ENCODE data around the gene ETV7. TPM values are rescaled to one million over a fixed set of nuclear protein-coding genes. Genes with fewer than 3 reads are reported as not detected.
A peak's percentile ranks its signal among the peaks of the same experiment; 100 is the strongest.
"Not testable (repeated sequence)": the region's sequence is repeated elsewhere in the genome, so short reads cannot be mapped to it uniquely, and the experiment has no call there.

ETV7 gene
- total and polyA plus RNA-seq, 9 donors, result 0.04 to 0.48 (median 0.15) TPM; not detected in 2

GRCh38 chr6:36418558-36418957 is 31.1 kb upstream of the ETV7 start:
- no CpG with 5 or more reads among the region's 3 CpGs for WGBS (ENCODE audit: insufficient coverage)
- Histone ChIP-seq H3K4me1 (ENCODE audit: control insufficient read depth, insufficient read depth, low read length) (peaks cover 7% of the 10 kb centered on the region), H3K4me3 (ENCODE audit: low read length) (no peak overlapping the region), H3K27ac (ENCODE audit: low read length) (no peak overlapping the region), H3K27me3 (ENCODE audit: control insufficient read depth, insufficient read depth, low read length) (no peaks in the 10 kb centered on the region), H3K9me3 (replicated peaks; ENCODE audit: control insufficient read depth, low read depth, low read length) (no peaks in the 10 kb centered on the region), H3K36me3 (ENCODE audit: control insufficient read depth, insufficient read depth, low read length) (no peaks in the 10 kb centered on the region)
- DNase-seq, result no peak

GRCh38 chr6:36414481-36414880 is 27.0 kb upstream of the ETV7 start:
- H3K9me3 ChIP-seq (replicated peaks; ENCODE audit: control insufficient read depth, low read depth, low read length), result no peaks in the 10 kb centered on the region
- DNase-seq, result no peak
- no CpG with 5 or more reads among the region's 1 CpG for WGBS (ENCODE audit: insufficient coverage)
- no peak overlapping the region for H3K4me3 ChIP-seq (ENCODE audit: low read length)
- H3K36me3 ChIP-seq (ENCODE audit: control insufficient read depth, insufficient read depth, low read length), result no peaks in the 10 kb centered on the region
- H3K27ac ChIP-seq (ENCODE audit: low read length), result no peak overlapping the region
- H3K4me1 ChIP-seq (ENCODE audit: control insufficient read depth, insufficient read depth, low read length), result no peaks in the 10 kb centered on the region
- no peaks in the 10 kb centered on the region for H3K27me3 ChIP-seq (ENCODE audit: control insufficient read depth, insufficient read depth, low read length)

GRCh38 chr6:36413489-36414480 is 26.3 kb upstream of the ETV7 start:
- H3K36me3 ChIP-seq (ENCODE audit: control insufficient read depth, insufficient read depth, low read length), result no peaks in the 10 kb centered on the region
- WGBS (ENCODE audit: insufficient coverage), result 100% methylated on average over 1 of the region's 4 CpGs
- no peaks in the 10 kb centered on the region for H3K4me1 ChIP-seq (ENCODE audit: control insufficient read depth, insufficient read depth, low read length)
- no peaks in the 10 kb centered on the region for H3K9me3 ChIP-seq (replicated peaks; ENCODE audit: control insufficient read depth, low read depth, low read length)
- H3K4me3 ChIP-seq (ENCODE audit: low read length), result no peak overlapping the region
- no peak for DNase-seq
- no peaks in the 10 kb centered on the region for H3K27me3 ChIP-seq (ENCODE audit: control insufficient read depth, insufficient read depth, low read length)
- no peak overlapping the region for H3K27ac ChIP-seq (ENCODE audit: low read length)

- whole genome bisulfite sequencing (ENCODE audit: insufficient coverage), result 69% methylated on average over 4 of the region's 5 CpGs
- H3K9me3 ChIP-seq (replicated peaks; ENCODE audit: control insufficient read depth, low read depth, low read length); H3K4me3 ChIP-seq (ENCODE audit: low read length); DNase-seq; H3K36me3 ChIP-seq (ENCODE audit: control insufficient read depth, insufficient read depth, low read length); H3K4me1 ChIP-seq (ENCODE audit: control insufficient read depth, insufficient read depth, low read length); H3K27me3 ChIP-seq (ENCODE audit: control insufficient read depth, insufficient read depth, low read length); H3K27ac ChIP-seq (ENCODE audit: low read length): not testable (repeated sequence)
These were observed 22.2 kb upstream of the ETV7 start for GRCh38 chr6:36409718-36410117.

- H3K9me3 ChIP-seq (replicated peaks; ENCODE audit: control insufficient read depth, low read depth, low read length), result no peaks in the 10 kb centered on the region
- no peak overlapping the region for H3K27ac ChIP-seq (ENCODE audit: low read length)
- peaks cover 4% of the 10 kb centered on the region for H3K27me3 ChIP-seq (ENCODE audit: control insufficient read depth, insufficient read depth, low read length)
- no peaks in the 10 kb centered on the region for H3K36me3 ChIP-seq (ENCODE audit: control insufficient read depth, insufficient read depth, low read length)
- no peak overlapping the region for H3K4me3 ChIP-seq (ENCODE audit: low read length)
- WGBS (ENCODE audit: insufficient coverage), result no CpG with 5 or more reads among the region's 4 CpGs
- no peaks in the 10 kb centered on the region for H3K4me1 ChIP-seq (ENCODE audit: control insufficient read depth, insufficient read depth, low read length)
- no peak for DNase-seq
These were observed 16.7 kb upstream of the ETV7 start for GRCh38 chr6:36404164-36404563.

- DNase-seq, result no peak
- Histone ChIP-seq H3K9me3 (replicated peaks; ENCODE audit: control insufficient read depth, low read depth, low read length) (no peaks in the 10 kb centered on the region), H3K36me3 (ENCODE audit: control insufficient read depth, insufficient read depth, low read length) (no peaks in the 10 kb centered on the region), H3K4me1 (ENCODE audit: control insufficient read depth, insufficient read depth, low read length) (no peaks in the 10 kb centered on the region), H3K27me3 (ENCODE audit: control insufficient read depth, insufficient read depth, low read length) (peaks cover 4% of the 10 kb centered on the region), H3K27ac (ENCODE audit: low read length) (no peak overlapping the region), H3K4me3 (ENCODE audit: low read length) (no peak overlapping the region)
- 42% methylated on average over 2 of the region's 3 CpGs for WGBS (ENCODE audit: insufficient coverage)
These were observed 15.0 kb upstream of the ETV7 start for GRCh38 chr6:36402481-36402880.

GRCh38 chr6:36399970-36400369 is 12.5 kb upstream of the ETV7 start:
- H3K9me3 ChIP-seq (replicated peaks; ENCODE audit: control insufficient read depth, low read depth, low read length), result no peaks in the 10 kb centered on the region
- H3K27me3 ChIP-seq (ENCODE audit: control insufficient read depth, insufficient read depth, low read length), result peaks cover 6% of the 10 kb centered on the region
- no peak for DNase-seq
- H3K4me1 ChIP-seq (ENCODE audit: control insufficient read depth, insufficient read depth, low read length), result no peaks in the 10 kb centered on the region
- no peak overlapping the region for H3K4me3 ChIP-seq (ENCODE audit: low read length)
- WGBS (ENCODE audit: insufficient coverage), result no CpG with 5 or more reads among the region's 1 CpG
- H3K27ac ChIP-seq (ENCODE audit: low read length), result no peak overlapping the region
- no peaks in the 10 kb centered on the region for H3K36me3 ChIP-seq (ENCODE audit: control insufficient read depth, insufficient read depth, low read length)

- Histone ChIP-seq H3K4me1 (ENCODE audit: control insufficient read depth, insufficient read depth, low read length) (peaks cover 6% of the 10 kb centered on the region), H3K27ac (ENCODE audit: low read length) (no peak overlapping the region), H3K4me3 (ENCODE audit: low read length) (no peak overlapping the region), H3K36me3 (ENCODE audit: control insufficient read depth, insufficient read depth, low read length) (no peaks in the 10 kb centered on the region), H3K9me3 (replicated peaks; ENCODE audit: control insufficient read depth, low read depth, low read length) (no peaks in the 10 kb centered on the region), H3K27me3 (ENCODE audit: control insufficient read depth, insufficient read depth, low read length) (peaks cover 33% of the 10 kb centered on the region)
- DNase-seq, result no peak
- WGBS (ENCODE audit: insufficient coverage), result 84% methylated on average over 4 of the region's 5 CpGs
These were observed 5.2 kb upstream of the ETV7 start for GRCh38 chr6:36392621-36393020.

- DNase-seq, result no peak
- Histone ChIP-seq H3K4me1 (ENCODE audit: control insufficient read depth, insufficient read depth, low read length) (peaks cover 22% of the 10 kb centered on the region), H3K9me3 (replicated peaks; ENCODE audit: control insufficient read depth, low read depth, low read length) (no peaks in the 10 kb centered on the region)
These were observed 1.9 kb upstream of the ETV7 start for GRCh38 chr6:36389353-36389752.

GRCh38 chr6:36386495-36387439 is 702 bp downstream of the ETV7 start:
- whole genome bisulfite sequencing (ENCODE audit: insufficient coverage), result 2% methylated on average over 28 of the region's 33 CpGs
- peaks cover 51% of the 10 kb centered on the region for H3K27me3 ChIP-seq (ENCODE audit: control insufficient read depth, insufficient read depth, low read length)
- no peaks in the 10 kb centered on the region for H3K9me3 ChIP-seq (replicated peaks; ENCODE audit: control insufficient read depth, low read depth, low read length)
- H3K4me3 ChIP-seq (ENCODE audit: low read length), result peak overlapping the region; percentile 54
- no peak overlapping the region for H3K27ac ChIP-seq (ENCODE audit: low read length)
- peaks cover 22% of the 10 kb centered on the region for H3K4me1 ChIP-seq (ENCODE audit: control insufficient read depth, insufficient read depth, low read length)
- peak; percentile 60 for DNase-seq
- no peaks in the 10 kb centered on the region for H3K36me3 ChIP-seq (ENCODE audit: control insufficient read depth, insufficient read depth, low read length)

More at GRCh38 chr6:36389353-36389752, 1.9 kb upstream of the ETV7 start:
- H3K36me3 ChIP-seq (ENCODE audit: control insufficient read depth, insufficient read depth, low read length), result no peaks in the 10 kb centered on the region
- H3K27me3 ChIP-seq (ENCODE audit: control insufficient read depth, insufficient read depth, low read length), result peaks cover 60% of the 10 kb centered on the region
- no peak overlapping the region for H3K27ac ChIP-seq (ENCODE audit: low read length)
- H3K4me3 ChIP-seq (ENCODE audit: low read length), result no peak overlapping the region
